Superior temporal gyrus (tissue), 1 donor: ENCODE measurements around the gene ADAMTS8.

Source experiments
- DNase-seq: peaks from one replicate; pipeline ENCODE4 v3.0.0-alpha.2; 2016; ENCODE audit errors: extremely low spot score

ADAMTS8 gene

DNA sequence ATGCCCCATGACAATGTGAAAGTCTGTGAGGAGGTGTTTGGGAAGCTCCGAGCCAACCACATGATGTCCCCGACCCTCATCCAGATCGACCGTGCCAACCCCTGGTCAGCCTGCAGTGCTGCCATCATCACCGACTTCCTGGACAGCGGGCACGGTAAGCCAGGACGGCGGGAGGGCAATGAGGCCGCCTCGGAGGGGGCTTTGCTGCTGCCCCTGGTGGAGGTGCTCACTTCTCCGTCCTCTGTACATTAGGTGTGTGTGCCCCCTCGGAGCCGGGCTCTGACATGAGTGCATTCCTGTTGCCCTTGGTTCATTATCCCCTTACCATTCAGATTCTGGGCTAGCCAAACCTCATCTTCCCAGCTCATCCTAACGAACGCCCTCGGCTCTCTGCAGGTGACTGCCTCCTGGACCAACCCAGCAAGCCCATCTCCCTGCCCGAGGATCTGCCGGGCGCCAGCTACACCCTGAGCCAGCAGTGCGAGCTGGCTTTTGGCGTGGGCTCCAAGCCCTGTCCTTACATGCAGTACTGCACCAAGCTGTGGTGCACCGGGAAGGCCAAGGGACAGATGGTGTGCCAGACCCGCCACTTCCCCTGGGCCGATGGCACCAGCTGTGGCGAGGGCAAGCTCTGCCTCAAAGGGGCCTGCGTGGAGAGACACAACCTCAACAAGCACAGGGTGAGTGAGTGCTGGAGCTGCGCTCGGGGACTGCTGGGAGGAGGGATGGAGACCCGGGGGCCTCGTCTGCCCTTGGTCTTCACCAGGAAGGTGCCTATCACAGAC is 33.9 kb upstream of the ADAMTS8 start:
- DNase-seq, result no peak

DNA sequence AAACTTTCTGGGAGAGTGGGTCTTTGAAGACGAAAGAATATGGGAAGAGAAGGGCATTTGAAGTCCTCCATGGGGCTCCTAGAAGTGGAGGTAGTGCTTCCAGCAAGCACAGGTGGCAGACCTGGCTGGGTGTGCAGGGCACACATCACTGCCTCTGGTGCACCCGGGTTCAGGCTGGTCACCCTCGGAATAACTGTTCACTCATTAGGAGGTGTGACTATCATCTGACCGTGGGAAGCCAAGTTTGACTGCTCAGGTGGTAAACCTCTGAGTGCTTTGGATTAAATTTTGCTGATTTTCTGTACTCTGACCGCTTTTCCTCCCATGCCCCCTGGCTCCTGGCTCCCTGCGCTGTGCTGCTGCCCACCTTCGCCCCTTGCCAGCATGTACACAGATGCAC is 31.1 kb upstream of the ADAMTS8 start:
- DNase-seq, result no peak

GRCh38 chr11:130458410-130458729 is 30.0 kb upstream of the ADAMTS8 start:
- DNase-seq, result no peak

DNA sequence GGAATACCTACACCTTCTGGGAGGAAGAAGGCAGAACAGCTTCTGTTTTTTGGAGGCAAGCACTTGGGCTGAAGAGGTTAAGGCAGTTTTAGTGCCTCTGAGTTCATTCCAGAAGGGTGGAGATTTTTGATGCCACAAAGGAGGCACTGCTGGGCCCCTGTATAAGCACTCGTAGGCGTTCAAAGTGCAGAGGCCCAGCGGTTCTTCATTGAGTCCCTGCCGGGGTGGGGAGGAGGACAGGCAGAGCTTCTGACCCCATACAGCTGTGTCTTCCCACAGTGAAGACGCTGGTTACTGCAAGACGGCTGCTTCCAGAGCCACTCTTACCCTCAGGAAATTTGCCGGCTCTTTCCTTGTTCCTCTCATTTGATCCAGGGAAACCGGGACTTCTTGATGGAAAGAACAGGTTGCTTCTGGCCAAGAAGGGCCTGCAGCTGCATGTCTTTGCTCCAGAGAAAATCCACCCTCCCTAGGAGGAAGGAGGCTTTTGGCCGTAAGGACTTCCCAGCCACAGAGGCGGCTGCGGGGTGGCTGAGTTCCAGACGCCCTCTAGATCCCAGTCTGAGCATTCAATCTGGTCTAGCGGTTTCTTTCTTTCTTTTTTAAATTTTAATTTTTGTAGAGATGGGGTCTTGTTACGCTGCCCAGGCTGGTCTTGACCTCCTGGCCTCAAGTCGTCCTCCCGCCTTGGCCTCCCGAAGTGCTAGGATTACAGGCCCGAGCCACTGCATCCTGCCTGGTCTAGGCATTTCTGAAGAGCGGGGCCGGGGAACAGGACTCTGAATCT is 29.4 kb upstream of the ADAMTS8 start:
- DNase-seq, result no peak

GRCh38 chr11:130456286-130456685 is 27.9 kb upstream of the ADAMTS8 start:
- DNase-seq, result no peak

DNA sequence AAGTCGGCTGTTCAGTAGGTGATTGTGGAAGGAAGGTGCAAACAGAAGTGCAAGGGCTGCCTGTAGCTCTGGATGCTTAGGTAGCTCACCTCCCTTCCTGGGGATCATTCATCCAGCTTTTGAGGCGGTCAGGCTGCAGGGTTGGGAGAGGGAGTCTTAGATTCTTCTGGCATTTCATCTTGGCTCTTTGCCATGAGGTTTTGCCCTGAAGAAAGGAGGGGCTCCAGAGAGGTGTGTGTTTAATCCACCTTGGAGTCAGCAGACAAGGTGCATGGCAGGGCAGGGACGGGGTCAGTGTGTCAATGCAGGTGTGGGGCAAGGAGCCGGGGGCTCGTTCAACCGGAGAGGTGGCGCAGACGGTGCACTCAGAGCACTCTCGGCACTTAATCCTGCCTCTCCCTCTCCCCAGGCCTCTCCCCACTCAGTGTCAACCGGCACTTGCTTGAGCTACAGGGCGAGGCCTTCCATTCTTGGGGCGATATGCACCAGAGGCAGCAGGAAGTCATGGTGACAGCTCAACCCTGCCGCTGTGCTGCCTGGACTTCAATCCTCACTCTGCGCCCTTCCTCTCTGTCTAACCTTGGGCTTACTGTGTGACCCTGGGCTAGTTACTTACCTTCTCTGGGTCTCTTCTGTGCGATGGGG is 27.2 kb upstream of the ADAMTS8 start:
- no peak for DNase-seq

DNA sequence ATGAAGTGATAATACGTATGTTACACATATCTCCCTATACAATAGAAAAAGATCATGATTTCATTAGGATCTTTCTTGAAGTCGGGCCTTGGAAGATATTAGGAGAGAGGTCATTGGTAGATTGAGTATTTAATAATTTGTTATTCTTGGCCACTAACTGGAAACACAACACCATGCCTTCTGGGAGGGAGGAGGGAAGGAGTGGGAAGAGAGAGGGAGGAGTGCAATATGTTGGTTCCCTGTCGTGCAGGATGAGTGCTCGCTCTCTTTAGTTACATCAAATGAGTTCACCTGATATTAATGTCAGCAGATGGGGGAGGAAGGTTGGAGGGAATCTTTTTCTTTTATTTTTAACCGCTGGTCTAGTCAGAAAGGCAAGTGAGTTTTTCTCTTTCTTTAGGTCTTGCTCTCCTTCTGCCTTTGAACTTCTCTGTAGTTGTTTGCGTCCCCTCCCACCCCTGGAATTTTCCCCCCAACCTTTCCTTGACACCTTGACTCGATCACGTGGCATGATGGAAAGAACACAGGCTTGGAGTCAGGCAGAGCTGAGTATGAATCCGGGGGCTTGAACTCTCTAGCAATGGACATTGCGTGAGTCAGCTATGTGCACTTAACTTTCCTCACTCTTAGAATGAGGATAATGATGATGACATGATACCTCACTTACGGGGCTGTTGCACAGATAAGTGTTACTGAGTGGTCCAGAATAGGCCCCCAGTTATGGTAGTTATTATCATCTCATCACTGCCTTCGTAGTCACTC is 26.3 kb upstream of the ADAMTS8 start:
- no peak for DNase-seq

DNA sequence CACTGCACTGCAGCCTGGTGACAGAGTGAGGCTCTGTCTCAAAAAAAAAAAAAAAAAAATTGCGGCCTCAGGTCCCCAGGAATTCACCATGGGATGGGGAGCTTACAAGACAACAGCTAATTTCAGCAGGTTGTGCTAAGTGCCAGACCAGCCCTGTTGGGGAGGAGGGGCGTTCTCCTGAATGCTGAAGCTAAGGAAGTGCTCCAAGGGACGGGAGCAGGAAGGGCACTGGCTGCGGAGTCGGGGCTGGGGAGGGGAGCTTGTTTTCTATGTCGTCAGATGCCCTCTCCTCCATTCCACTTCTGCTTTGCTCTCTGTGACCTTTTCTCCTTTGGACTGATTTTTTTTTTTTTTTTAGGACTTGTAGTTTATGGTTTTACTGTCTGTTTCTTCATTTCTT is 24.5 kb upstream of the ADAMTS8 start:
- DNase-seq, result no peak

DNA sequence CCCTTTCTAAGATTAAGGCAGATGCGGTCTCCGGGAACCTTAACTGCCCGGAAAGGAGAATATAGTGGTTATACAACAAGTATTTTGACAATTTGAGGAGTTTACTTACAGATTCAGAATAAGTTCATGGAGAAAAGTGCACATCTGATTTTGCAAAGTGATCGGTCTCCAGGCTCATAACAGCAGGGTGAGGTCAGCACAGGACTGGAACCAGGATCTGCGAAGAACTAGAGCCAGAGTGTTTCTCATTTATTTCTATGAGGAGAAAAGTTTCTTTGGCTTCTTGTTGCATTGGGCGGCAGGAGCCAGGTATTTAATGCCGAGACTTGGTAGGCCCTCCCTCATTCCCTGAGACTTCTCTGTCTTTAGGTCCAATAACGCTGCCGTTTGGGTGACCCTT is 23.8 kb upstream of the ADAMTS8 start:
- DNase-seq, result no peak

- DNase-seq, result no peak
Observed at GRCh38 chr11:130451231-130452019, 23.0 kb upstream of the ADAMTS8 start.

- no peak for DNase-seq
Observed at GRCh38 chr11:130449996-130450769, 21.8 kb upstream of the ADAMTS8 start.

DNA sequence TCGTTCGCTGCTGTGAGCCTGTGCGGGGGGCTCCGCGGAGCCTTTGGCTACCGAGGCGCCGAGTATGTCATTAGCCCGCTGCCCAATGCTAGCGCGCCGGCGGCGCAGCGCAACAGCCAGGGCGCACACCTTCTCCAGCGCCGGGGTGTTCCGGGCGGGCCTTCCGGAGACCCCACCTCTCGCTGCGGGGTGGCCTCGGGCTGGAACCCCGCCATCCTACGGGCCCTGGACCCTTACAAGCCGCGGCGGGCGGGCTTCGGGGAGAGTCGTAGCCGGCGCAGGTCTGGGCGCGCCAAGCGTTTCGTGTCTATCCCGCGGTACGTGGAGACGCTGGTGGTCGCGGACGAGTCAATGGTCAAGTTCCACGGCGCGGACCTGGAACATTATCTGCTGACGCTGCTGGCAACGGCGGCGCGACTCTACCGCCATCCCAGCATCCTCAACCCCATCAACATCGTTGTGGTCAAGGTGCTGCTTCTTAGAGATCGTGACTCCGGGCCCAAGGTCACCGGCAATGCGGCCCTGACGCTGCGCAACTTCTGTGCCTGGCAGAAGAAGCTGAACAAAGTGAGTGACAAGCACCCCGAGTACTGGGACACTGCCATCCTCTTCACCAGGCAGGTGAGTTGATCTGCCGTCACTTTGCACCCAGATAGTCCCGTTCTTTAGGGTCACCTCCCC is 21.0 kb upstream of the ADAMTS8 start:
- DNase-seq, result no peak

GRCh38 chr11:130448416-130449309 is 20.3 kb upstream of the ADAMTS8 start, which contains the start of gene ADAMTS15:
ADAMTS15 (plus strand) TSS chr11:130448645; CDS start chr11:130448974, 329 bp downstream.
- no peak for DNase-seq

GRCh38 chr11:130448039-130448415 is 19.6 kb upstream of the ADAMTS8 start:
- no peak for DNase-seq

- DNase-seq, result no peak
Observed at GRCh38 chr11:130445788-130446187, 17.4 kb upstream of the ADAMTS8 start.

DNA sequence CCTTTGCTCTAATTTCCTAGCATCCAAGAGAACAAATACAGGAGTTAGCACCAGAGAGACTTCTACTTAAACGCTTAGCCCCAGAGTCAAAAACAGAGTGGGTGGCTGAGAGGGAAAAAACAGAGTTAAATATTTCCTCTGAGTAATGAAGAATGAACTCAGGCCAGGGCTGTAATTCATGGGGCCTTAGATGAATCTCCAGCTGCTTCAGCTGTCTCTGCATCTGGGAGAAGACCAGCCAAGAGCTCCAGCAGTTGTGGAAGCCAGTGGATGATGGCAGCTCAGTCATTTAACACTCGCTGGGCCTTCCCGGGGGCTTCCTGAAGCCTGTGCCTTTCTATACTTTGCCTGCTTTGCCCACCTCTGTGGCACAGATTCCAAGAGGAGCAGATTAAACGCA is 14.3 kb upstream of the ADAMTS8 start:
- DNase-seq, result no peak

GRCh38 chr11:130441719-130442118 is 13.3 kb upstream of the ADAMTS8 start:
- DNase-seq, result no peak

- DNase-seq, result no peak
Observed at GRCh38 chr11:130439876-130440275, 11.5 kb upstream of the ADAMTS8 start.

GRCh38 chr11:130439160-130439519 is 10.7 kb upstream of the ADAMTS8 start:
- no peak for DNase-seq
